22Rv1 (cell line): ENCODE data around the gene C20orf202.

ENCODE experiments used
- CTCF ChIP-seq: fragments of 450-650 bp; IDR thresholded peaks from 2 replicates; pipeline ENCODE4 v1.5.1; 2017; ENCODE audit warnings: mild to moderate bottlenecking
- ZFX ChIP-seq: fragments of 450-650 bp; IDR thresholded peaks from 2 replicates; pipeline ENCODE4 v1.6.1; 2017; ENCODE audit warnings: antibody characterized with exemption, borderline replicate concordance

- no peak for TF ChIP-seq CTCF
- no peak for TF ChIP-seq ZFX
Observed at GRCh38 chr20:1173698-1174097, 29.6 kb upstream of the C20orf202 start.
